ENCODE measurements around the gene GAS7. TPM values are rescaled to one million over a fixed set of nuclear protein-coding genes. Genes with fewer than 3 reads are reported as not detected.
"Not testable (repeated sequence)": the region's sequence is repeated elsewhere in the genome, so short reads cannot be mapped to it uniquely, and the experiment has no call there.

GAS7 gene
- total RNA-seq, 2 donors from 2014 or later = 8.0 to 20.1 TPM

DNA sequence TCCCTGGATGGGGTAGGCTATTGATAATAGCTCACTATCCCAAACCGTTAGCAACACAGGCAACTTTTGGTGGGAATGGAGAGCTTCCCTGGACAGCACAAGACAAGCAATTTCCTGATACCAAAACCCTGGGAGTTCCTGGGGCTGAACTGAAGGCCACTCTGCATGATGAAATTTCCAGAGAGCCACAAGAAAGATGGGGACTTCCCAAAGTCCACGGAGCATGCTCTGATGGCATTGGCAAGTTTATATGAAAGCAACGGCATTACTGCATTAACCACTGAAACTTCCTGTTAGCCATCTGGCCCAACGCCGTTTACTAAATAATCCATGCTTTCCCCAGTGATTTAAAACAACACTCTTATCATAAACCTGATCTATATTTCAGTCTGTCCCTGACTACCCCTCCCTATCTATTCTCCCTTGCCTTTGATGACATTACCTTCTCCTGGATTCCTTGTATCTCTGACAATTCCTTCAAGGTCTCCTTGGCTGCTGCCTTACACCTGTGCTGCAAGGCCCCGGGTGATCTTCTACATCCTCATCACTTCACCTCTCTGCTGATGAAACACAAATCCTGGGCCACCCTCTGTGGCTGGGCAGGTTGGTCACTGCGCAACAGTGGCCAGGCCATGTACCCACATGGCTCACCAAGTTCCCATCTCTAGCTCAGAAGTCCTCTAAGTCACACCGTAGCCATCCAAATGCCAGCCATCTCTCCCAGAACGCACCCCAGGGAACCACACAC lies 184.9 kb downstream of the GAS7 start:
- Histone ChIP-seq H3K27me3 (no peaks in the 10 kb centered on the region), H3K27ac (peak overlapping the region in 2 of 4 donors; percentile 0 to 49)

DNA sequence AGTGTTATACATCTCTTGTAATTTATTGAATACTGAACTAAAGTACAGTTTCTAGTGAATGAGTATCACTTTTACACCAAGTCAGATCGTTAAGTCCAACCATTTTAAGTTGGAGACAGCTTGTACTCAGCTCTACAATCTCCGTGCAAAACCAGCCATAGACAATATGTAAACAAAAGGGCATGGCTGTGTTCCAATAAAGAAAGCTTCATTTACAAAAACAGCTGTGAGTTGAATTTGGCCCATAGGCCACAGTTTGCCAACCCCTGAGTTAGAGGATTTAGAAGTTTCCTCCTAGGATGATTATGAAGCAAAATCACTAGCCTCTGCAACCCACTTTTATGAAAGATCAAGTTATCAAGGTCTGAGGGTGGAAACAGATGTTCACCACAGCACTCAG lies 187.7 kb downstream of the GAS7 start:
- Histone ChIP-seq H3K4me1 (no peaks in the 10 kb centered on the region), H3K4me3 (no peak overlapping the region), H3K27ac (no peak overlapping the region), H3K9me3 (no peaks in the 10 kb centered on the region), H3K27me3 (no peaks in the 10 kb centered on the region), H3K36me3 (replicated peaks in 1 of 2; ENCODE audit: insufficient read depth in 1 of 2, low read depth in 2 of 2) (no peaks in the 10 kb centered on the region)
- 17 to 40% methylated on average over 2 of the region's 2 CpGs for WGBS, 2 donors
- intact Hi-C loops (cut with DNase I) = no loop called here
- ATAC-seq (no peak), DNase-seq (no peak)
- TF ChIP-seq POLR2A (IDR thresholded peaks at IDR 0.05) = no peak
- TF ChIP-seq, protein P1, sequence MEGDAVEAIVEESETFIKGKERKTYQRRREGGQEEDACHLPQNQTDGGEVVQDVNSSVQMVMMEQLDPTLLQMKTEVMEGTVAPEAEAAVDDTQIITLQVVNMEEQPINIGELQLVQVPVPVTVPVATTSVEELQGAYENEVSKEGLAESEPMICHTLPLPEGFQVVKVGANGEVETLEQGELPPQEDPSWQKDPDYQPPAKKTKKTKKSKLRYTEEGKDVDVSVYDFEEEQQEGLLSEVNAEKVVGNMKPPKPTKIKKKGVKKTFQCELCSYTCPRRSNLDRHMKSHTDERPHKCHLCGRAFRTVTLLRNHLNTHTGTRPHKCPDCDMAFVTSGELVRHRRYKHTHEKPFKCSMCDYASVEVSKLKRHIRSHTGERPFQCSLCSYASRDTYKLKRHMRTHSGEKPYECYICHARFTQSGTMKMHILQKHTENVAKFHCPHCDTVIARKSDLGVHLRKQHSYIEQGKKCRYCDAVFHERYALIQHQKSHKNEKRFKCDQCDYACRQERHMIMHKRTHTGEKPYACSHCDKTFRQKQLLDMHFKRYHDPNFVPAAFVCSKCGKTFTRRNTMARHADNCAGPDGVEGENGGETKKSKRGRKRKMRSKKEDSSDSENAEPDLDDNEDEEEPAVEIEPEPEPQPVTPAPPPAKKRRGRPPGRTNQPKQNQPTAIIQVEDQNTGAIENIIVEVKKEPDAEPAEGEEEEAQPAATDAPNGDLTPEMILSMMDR (IDR thresholded peaks at IDR 0.05) = no peak

More for the DNA sequence above, 184.9 kb downstream of the GAS7 start:
- Histone ChIP-seq H3K4me1 (no peaks in the 10 kb centered on the region), H3K36me3 (replicated peaks in 1 of 2; ENCODE audit: insufficient read depth in 1 of 2, low read depth in 2 of 2) (no peaks in the 10 kb centered on the region), H3K9me3 (no peaks in the 10 kb centered on the region), H3K4me3 (no peak overlapping the region)
- intact Hi-C loops (cut with DNase I) = no loop called here
- ATAC-seq = peak; percentile 42
- no peak for TF ChIP-seq POLR2A (IDR thresholded peaks at IDR 0.05)
- TF ChIP-seq, protein P1 (IDR thresholded peaks at IDR 0.05) = no peak
- peak in 1 of 4 donors; percentile 51 for DNase-seq
- 52% methylated on average over 9 of the region's 9 CpGs for WGBS, 2 donors

GRCh38 chr17:10003705-10004104 lies 194.7 kb downstream of the GAS7 start:
- Histone ChIP-seq H3K36me3 (replicated peaks in 1 of 2; ENCODE audit: insufficient read depth in 1 of 2, low read depth in 2 of 2) (no peaks in the 10 kb centered on the region), H3K27ac (no peak overlapping the region), H3K4me3 (no peak overlapping the region), H3K4me1 (no peaks in the 10 kb centered on the region), H3K27me3 (no peaks in the 10 kb centered on the region), H3K9me3 (no peaks in the 10 kb centered on the region)
- DNase-seq (no peak), ATAC-seq (no peak)
- TF ChIP-seq POLR2A (IDR thresholded peaks at IDR 0.05) = no peak
- TF ChIP-seq, protein P1 (IDR thresholded peaks at IDR 0.05) = no peak
- intact Hi-C loops (cut with DNase I) = no loop called here
- 55 to 69% methylated on average over 5 to 7 of the region's 7 CpGs for WGBS, 2 donors

DNA sequence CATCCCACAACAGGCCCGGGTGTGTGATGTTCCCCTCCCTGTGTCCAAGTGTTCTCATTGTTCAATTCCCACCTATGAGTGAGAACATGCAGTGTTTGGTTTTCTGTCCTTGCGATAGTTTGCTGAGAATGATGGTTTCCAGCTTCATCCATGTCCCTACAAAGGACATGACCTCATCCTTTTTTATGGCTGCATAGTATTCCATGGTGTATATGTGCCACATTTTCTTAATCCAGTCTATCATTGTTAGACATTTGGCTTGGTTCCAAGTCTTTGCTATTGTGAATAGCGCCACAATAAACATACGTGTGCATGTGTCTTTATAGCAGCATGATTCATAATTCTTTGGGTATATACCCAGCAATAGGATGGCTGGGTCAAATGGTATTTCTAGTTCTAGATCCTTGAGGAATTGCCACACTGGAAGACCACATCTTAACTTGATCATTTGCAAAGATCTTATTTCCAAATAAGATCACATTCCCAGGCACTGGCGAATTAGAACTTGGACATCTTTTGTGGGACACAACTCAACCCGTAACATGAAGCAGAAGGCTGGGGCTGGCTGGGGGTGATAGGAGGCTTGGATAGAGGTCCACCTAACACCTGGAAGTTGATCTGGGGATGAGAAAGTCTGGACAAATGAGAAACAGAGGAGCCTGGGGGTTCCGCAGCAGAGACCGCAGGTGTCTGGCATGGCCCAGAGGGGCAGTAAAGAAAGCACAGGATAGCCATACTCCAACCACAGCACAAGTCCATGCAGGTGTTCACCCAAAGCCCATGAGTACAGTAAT lies 195.6 kb downstream of the GAS7 start:
- H3K4me3 ChIP-seq; H3K36me3 ChIP-seq (replicated peaks in 1 of 2; ENCODE audit: insufficient read depth in 1 of 2, low read depth in 2 of 2); ATAC-seq; H3K4me1 ChIP-seq; H3K9me3 ChIP-seq; H3K27ac ChIP-seq; H3K27me3 ChIP-seq; intact Hi-C loops (cut with DNase I); DNase-seq: not testable (repeated sequence)
- WGBS, 2 donors = 85 to 88% methylated on average over 8 of the region's 8 CpGs

DNA sequence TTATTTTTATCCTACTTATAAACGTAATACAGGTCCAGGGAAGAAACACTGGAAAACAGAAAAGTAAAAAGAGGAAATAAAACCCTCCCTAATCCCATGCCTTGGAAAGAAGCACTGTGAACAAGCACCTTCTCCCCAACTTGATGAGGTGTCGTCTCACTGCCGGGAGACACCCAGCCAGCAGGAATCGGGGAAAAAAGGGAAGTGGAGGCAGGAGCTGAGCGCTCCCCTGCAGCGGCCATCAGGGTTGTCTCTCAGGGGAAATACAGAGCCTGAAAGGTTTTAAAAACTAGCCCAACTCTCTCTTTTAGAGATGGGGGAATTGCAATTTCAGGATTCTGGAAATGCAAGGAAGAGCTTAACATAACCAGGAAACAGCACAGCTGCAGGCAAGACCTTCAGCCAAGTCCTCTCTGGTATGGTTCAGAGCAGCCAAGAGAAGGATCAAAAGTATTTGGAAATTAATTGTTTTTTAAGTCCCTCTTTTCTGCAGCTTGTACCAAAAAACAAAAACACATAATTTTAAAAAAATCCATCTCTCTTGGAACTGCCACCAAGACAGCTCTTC lies 197.0 kb downstream of the GAS7 start:
- DNase-seq (no peak), ATAC-seq (no peak)
- TF ChIP-seq POLR2A (IDR thresholded peaks at IDR 0.05) = no peak
- TF ChIP-seq, protein P1 (IDR thresholded peaks at IDR 0.05) = no peak
- H3K4me3 ChIP-seq = no peak overlapping the region
- H3K27ac ChIP-seq = no peak overlapping the region
- H3K9me3 ChIP-seq = no peaks in the 10 kb centered on the region
- no peaks in the 10 kb centered on the region for H3K4me1 ChIP-seq
- 46 to 64% methylated on average over 6 of the region's 6 CpGs for WGBS, 2 donors
- intact Hi-C loops (cut with DNase I) = no loop called here
- no peaks in the 10 kb centered on the region for H3K36me3 ChIP-seq (replicated peaks in 1 of 2; ENCODE audit: insufficient read depth in 1 of 2, low read depth in 2 of 2)
- H3K27me3 ChIP-seq = no peaks in the 10 kb centered on the region
